Subcutaneous preadipocyte (primary cell): ENCODE data around the gene PHLDB2. TPM values are rescaled to one million over a fixed set of nuclear protein-coding genes. Genes with fewer than 3 reads are reported as not detected.

Experiments
- total RNA-seq: library from RNA; depleted of rRNA; stranded (reverse); fragments of >200 nt; gene quantifications from 2 replicates; pipeline ENCODE4 v1.2.3, GENCODE V29; 2012

The PHLDB2 gene
- total RNA-seq = 32.6 and 47.8 TPM in 2 replicates

GRCh38 chr3:111859061-111859973 lies at the start of gene PHLDB2:
Gene PHLDB2, plus strand, starts transcription at chr3:111859265. Its CDS starts 24,813 bp downstream, at chr3:111884078.

GRCh38 chr3:111978583-111979433 lies 119.7 kb downstream of the PHLDB2 start, which contains the start of gene ABHD10:
Gene ABHD10, plus strand, starts transcription at chr3:111979026. Its CDS starts 36 bp downstream, at chr3:111979062.

GRCh38 chr3:111998636-111999483 lies 139.8 kb downstream of the PHLDB2 start, which contains the start of gene TAGLN3:
Gene TAGLN3, plus strand, starts transcription at chr3:111998922. Its CDS starts 501 bp downstream, at chr3:111999423.

Other genes starting within 250 kb of the PHLDB2 start
- under 0.01 and 0.39 TPM in 2 replicates for gene PLCXD2, start 184.6 kb upstream of the PHLDB2 start, total RNA-seq
- gene ABHD10, start 119.8 kb downstream of the PHLDB2 start, total RNA-seq = 20.6 and 25.8 TPM in 2 replicates
- not detected in 2 replicates for gene TAGLN3, start 139.7 kb downstream of the PHLDB2 start, total RNA-seq
- gene TMPRSS7, start 175.5 kb downstream of the PHLDB2 start, total RNA-seq = not detected in 2 replicates
- gene C3orf52, start 227.1 kb downstream of the PHLDB2 start, total RNA-seq = 0.37 and 0.39 TPM in 2 replicates